SW 1271 (cell line): ENCODE data around the gene MTUS2.
"Not testable (repeated sequence)": the region's sequence is repeated elsewhere in the genome, so short reads cannot be mapped to it uniquely, and the experiment has no call there.

Source experiments
- DNase-seq, 2 experiments: peaks; one replicate each; lab custom pipeline; 2025; lab: John Stamatoyannopoulos, UW

Gene MTUS2

GRCh38 chr13:28958018-28958417, 137.9 kb downstream of the MTUS2 start:
- DNase-seq: no peak

DNA sequence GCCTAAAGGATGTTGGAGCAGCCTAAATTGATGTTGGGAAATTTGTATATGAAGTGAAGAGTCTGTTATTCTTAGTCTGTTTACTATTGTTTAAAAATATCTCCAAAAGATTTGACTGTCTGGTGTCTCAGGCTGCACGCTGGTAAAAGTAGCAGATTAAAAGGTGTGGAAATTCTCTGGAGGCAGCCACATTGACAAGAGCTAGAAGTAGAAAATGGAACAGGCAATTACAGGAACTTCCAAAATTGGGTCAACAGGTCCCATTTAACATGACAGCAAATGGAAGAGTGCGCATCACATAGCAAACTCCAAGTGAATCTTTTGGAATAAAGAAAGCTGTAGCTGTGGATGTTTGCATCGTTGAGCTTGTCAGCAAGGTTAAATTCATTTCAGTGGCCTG, 138.3 kb downstream of the MTUS2 start:
- no peak for DNase-seq

DNA sequence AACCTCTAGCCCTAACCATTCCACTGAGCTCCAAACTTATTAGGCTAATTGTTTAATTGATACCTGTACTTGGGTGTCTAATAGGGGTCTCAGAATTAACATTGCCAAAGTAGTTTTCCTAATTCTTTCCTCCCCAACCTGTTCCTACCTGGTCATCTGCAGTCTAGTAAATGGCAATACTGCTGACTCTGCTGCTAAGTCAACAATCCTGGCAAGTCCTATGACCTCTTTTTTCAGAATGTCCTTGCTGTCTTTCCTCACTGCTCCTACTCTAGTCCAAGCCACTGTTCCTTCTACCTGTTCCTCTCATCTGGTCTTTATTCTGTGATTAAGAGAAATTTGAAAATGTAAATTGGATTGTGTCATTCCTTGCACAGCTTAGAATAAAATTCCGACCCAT, 143.9 kb downstream of the MTUS2 start:
- DNase-seq: no peak

GRCh38 chr13:28964803-28965202, 144.7 kb downstream of the MTUS2 start:
- DNase-seq: no peak

GRCh38 chr13:28967029-28967915, 147.1 kb downstream of the MTUS2 start:
- no peak for DNase-seq

DNA sequence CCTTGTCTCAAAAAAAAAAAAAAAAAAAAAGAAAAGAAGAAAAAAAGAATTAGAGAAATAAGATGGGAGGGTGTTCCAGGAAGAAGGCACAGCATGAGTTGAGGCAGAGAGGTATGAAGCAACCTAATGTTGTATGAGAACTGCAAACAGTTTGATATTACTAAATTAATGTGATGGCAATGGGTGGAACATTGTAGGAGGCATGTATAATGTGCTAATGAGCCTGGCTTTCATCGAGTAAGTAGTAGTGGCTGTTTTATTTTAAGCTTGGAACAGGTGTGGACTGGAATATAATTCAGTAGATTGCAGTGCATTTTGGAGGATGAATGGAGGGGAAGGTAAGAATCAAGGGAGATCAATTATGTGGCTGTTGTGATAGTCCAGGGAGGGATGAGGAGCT, 156.1 kb downstream of the MTUS2 start:
- no peak for DNase-seq

DNA sequence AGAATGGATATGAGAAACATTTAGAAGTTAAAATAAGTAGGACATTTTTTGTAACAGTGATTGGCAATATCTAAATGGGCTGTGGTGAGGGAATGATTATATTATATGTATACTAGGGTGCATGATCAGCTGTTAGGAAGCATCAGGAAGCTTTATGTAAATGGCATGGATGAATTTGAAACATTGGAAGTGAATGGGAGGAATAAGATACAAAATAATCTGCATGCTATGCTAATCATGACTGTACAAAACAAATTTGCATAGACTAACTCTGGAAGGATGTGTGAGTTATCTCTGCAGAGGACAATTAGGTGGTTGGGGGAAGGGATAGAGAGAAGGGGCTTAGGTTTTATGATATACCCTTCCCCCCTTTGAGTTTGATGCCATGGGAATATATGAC, 156.5 kb downstream of the MTUS2 start:
- no peak for DNase-seq

- DNase-seq: no peak
These were observed 158.4 kb downstream of the MTUS2 start for GRCh38 chr13:28978574-28978973.

DNA sequence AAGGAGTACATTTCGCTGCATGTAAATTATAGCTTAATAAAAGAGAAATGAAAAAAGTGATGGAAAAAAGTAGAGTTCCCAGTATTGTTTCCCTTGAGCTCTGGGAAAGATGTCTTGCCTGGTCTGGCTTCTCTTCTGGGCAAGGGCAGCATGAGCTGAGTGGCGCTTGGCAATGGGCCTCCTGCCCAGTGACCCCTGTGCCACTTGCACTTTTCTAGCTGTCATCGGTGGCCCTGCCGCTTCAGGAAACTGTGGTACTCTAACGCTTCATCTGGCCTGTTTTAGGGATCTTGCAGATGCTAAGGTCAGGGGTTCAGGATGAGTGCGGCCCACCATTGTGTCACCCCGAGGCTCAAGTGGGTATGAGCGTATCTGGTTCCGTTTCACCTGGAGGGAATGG, 161.4 kb downstream of the MTUS2 start:
- DNase-seq: no peak

- DNase-seq: no peak
These were observed 163.5 kb downstream of the MTUS2 start for GRCh38 chr13:28983641-28984040.

- no peak for DNase-seq
These were observed 164.2 kb downstream of the MTUS2 start for GRCh38 chr13:28984326-28984725.

GRCh38 chr13:28984825-28985224, 164.7 kb downstream of the MTUS2 start:
- no peak for DNase-seq

DNA sequence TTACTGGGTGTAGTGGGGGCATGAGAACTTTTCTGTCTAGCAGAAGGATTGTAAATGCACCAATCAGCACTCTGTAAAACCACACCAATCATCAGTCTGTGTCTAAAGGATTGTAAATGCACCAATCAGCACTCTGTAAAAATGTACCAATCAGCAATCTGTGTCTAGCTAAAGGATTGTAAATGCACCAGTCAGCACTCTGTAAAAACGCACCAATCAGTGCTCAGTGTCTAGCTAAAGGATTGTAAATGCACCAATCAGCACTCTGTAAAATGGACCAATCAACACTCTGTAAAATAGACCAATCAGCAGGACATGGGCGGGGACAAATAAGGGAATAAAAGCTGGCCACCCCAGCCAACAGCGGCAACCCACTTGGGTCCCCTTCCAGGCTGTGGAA, 170.2 kb downstream of the MTUS2 start:
- DNase-seq: not testable (repeated sequence)

- no peak for DNase-seq
These were observed 171.6 kb downstream of the MTUS2 start for GRCh38 chr13:28991764-28992163.

DNA sequence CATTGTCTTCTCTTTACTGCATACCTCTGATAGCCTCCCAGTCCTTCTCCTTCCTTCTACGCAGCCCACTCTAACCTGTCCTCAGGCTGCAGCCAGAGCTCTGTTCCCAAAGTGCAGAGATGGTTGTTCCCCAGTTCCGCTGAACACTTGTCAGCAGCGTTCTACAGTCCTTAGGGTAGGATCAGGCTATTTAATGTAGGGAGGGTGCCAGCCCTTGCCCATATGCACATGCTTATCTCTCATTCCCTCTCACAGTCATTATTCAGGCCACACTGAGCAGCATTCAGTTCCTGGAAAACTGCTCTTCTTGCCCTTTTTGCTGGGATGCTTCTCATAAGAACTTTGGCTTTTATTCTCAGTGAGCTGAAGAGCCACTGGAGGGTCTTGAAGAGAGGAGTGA, 180.7 kb downstream of the MTUS2 start:
- DNase-seq: no peak

GRCh38 chr13:29005035-29005762, 185.1 kb downstream of the MTUS2 start:
- no peak for DNase-seq

DNA sequence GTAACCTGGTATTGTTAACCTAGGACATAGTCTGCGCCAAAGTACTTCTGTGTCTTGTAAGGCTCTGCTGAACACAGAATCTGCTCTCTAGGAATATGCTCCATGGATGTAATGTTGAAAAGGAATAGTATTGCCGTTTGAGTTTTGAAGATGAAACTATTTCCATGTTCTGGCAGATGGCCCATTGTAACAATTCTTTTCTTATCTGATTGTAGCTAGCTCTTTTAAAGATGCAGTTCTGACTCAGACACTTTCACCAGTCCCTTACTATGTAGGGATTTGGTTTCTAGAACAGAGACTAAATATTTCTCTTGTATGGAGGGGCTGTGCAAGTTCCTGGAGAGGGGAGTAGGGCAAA, 185.6 kb downstream of the MTUS2 start:
- no peak for DNase-seq

DNA sequence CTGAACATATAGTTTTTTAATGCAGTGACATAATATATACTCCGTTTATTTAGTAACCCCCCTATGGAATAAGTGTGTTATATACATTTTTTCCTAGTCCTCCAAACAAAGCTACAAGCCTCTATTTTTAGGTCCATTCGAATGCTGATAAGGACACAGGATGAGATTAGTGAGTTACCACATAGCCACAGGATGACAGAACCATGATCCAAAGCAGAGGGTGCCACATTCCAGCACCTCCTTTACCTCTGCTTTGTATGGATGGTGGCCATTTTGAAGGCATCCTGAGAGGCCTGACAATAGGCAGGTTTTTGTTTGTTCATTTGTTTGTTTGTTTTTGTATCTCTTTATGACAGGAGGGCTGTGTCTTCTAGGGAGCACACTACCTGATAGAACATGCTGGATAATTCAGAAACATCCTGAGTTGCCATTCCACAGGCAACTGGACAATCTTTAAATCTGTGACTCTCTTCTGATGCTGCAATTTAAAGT, 186.3 kb downstream of the MTUS2 start:
- DNase-seq: no peak

GRCh38 chr13:29008296-29008695, 188.2 kb downstream of the MTUS2 start:
- DNase-seq: no peak

DNA sequence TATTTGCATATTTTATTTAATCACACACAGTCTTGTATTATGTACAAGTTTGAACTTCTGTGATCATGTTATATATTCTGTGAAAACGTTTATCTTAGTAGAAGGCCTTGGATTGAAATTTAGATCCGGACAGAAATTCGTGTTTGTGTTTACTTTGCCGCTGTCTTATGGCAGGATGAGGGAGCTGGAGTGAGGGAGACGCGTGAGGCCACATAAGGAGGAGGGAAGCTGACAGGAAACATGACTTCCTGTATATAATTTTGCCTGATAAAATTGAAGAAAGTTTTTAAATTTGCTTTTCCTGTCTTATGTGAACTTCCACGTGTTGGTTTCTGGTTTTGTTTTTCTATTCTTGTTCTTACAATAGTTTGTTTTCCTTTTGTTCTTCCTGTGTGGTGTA, 200.2 kb downstream of the MTUS2 start:
- DNase-seq: no peak

DNA sequence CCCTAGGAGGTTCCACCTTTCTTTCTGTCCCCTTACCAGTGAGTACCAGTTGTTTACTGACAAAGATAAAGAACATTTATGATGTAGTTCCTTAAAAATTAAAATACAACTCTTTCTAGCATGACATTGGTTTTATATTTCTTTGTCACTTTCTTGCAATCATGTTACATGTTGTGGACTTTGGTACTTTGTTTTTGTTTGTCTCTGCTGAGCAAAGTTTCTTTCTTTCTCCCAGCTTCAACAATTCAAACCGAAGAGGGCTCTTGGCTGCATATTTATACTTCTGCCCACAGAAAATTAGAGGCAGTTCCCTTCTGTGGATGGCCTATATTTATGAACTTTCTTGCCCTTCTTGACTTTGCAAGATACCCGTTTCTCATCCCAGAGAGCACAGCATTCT, 201.2 kb downstream of the MTUS2 start:
- no peak for DNase-seq

DNA sequence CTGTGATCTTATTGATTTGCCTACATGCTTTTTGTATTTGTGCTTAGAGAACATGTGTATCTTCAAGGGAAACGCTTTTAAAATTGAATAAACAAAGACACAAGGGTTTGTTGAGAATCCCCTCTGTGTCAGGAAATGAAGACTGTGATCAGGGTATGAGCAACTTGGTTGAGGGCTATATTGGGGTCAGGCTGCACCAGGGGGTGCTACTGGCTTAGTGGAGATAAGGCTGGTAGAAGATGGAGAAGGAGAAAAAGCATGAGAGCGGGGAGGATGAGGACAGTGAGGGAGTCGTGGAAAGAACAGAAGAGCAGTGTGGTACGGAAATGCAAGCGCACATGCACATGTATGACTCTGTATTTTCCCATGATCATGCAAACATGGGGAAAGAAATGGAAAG, 201.6 kb downstream of the MTUS2 start:
- no peak for DNase-seq

GRCh38 chr13:29022410-29022809, 202.3 kb downstream of the MTUS2 start:
- DNase-seq: no peak
